GM21786 (cell line): ENCODE data around the gene GPSM3.
A peak's percentile ranks its signal among the peaks of the same experiment; 100 is the strongest.
"Not testable (repeated sequence)": the region's sequence is repeated elsewhere in the genome, so short reads cannot be mapped to it uniquely, and the experiment has no call there.

ENCODE experiments used
- ATAC-seq: cut with Tn5 transposase; IDR thresholded peaks from one replicate; pipeline ENCODE4 v1.9.1; 2021; ENCODE audit not compliant: unreplicated experiment

GPSM3 gene, protein sequence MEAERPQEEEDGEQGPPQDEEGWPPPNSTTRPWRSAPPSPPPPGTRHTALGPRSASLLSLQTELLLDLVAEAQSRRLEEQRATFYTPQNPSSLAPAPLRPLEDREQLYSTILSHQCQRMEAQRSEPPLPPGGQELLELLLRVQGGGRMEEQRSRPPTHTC

DNA sequence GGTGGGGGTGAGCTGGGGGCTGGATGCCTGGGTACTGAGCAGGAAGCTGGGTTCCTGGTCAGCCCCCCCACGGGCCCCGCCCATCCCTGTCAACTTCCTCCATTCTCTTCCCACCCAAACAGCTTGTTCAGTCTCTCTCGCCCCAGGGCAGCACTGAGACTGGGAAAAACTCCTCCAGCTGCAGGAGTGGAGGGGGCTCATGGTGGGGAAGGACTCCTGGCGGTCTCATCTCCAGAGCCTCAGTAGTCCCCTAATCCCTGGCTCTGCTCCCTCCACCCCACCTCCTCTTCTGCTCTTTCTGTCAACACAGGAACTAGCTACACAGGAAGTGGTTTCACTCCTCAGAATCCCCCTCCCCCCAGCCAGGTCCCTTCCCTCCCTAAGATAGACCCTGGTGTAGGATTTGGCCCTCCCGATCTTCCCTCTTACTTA is at the start of gene GPSM3:
Gene GPSM3 (minus strand): TSS at position 36 of the 432 bp plus-strand sequence. CDS start 130 bp downstream, outside the sequence.
- ATAC-seq, result no peak

DNA sequence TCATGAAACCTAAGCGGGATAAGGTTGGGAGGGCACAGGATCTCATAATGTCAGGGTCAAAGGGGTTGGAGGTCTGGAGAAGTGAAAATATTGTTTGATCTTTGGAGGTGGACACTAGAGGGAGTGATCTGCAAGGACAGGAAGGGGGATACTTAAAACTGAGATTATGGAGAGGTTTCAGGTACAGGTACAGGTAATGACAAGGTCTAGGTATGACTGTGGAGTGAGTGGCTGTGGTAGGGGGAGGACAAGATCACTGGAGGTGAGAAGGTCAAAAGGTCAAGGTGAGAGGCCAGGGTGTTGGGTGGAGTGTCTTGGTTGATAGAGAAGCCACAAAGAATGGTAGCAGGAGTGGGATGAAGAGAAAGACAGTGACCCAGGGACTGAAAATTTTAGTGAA is 48.2 kb upstream of the GPSM3 start:
- ATAC-seq, result no peak

DNA sequence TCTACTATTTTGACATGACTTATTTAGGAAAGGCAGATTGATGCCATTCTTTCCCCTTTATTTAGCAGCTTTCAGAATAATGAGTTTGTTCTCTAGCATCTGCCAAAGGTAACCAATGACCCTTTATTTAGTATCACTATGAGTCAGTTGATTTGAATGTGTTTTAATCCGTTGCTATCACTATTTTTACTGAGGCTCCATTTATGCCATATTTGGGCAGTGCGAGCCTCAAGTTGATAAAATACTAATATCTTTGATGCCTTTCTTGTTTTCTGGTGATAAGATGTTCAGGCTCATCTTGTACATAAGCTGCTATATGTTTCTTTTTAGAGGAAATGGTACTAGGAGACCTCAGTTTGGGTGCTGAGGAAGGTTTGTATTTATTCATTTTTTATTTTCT is 47.0 kb upstream of the GPSM3 start:
- no peak for ATAC-seq

DNA sequence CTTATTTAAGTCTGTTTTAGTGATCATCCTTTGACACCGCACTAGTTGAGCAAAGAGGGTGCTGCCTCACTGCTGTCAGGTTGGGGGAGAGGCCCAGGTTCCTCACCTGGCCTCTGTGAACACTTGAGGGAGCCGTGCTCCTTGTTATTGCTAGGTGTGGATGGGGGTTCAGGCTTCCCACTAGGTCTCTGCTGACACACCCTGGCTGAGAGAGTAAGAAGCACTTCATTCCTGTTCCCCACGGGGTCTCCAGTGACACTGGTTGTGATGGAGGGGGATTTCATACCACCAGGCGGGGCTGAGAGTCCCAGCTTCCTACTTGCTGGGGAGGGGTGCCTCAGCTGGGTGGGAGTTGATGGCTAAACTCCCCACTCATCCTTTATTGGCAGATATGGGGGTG is 42.5 kb upstream of the GPSM3 start:
- ATAC-seq, result no peak

DNA sequence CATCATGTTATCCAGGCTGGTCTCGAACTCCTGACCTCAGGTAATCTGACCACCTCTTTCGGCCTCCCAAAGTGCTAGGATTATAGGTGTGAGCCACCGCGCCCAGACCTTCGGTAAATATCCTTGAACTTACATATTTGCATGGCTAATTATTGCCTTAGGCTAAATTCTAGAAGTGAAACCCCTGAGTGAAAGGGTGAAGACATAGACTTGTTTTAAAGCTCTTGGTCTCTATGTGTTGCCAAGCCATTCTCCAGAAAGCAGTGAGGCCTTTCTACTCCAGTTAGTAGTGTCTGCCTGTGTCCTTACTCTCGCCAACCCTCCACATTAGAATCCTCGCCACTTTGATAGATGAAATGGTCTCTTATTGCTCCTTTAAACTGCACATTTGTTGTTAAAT is 34.0 kb upstream of the GPSM3 start:
- ATAC-seq, result no peak

DNA sequence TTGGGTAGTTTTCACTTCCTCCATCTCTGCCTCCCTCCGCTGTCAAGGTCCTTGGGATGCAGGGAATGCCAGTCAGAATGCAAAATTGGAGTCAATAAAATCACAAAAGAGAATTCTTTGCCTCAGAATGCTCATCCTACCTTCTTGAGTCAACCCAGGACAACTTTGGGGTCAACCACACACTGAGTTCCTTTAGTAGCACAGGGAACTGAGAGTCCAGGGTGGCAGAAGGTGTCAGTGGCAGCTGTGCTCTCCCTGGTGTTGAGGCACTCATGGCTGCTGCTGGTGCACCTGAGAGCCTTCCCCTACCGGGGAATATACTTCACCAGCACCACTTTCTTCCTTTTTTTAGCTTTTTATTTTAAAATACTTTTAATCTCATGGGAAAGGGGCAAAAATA is 32.3 kb upstream of the GPSM3 start:
- ATAC-seq, result peak; percentile 65

DNA sequence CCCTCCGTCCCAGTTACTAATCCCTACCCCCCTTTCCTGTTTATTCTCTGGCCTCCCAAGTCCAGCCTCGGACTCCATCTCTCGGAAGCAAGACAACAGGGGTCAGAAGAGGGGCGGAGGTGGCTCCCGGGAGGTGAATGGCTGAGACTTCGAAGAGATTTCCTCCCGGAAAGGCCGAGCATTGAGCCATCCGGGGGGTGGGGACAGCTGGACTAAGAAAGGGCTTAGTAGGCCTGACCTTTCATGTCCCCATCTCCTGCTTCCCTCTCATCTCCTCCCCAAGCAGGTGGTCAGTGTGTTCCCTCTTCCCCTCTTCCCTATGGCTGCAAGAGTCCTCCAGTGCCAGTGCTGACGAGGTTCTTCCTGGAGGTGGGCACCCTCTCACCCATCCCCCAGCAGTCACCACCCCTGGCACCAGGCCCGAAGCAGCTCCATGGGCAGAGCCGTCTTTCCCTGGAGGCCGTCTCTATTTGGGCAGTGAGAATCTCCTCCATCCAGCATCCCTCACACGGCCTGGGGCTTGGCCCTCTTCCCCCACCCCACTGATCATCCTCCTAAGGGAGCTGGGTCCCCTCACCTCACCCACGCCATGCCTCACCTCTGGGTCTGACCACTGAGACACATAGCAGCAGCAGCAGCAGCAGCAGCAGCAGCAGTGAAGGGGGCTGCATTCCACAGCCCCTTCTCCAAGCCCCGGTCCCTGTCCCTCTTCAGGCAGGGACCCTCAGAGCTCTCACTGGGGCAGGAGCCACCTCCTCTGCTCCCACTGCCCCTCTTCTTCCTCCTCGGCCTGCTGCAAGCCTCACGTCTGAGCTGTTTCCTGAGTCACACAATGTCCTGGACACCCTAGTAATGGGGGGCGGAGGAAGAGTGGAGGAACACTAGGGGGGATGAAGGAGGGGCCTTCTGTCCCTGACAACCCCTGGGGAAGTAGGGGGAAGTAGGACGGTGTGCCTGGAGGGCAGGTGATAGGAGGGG is 31.1 kb upstream of the GPSM3 start, which contains the start of gene NOTCH4:
Gene NOTCH4 (minus strand): TSS at position 810 of the 978 bp plus-strand sequence. CDS start 139 bp downstream, at position 671.
- ATAC-seq, result no peak

DNA sequence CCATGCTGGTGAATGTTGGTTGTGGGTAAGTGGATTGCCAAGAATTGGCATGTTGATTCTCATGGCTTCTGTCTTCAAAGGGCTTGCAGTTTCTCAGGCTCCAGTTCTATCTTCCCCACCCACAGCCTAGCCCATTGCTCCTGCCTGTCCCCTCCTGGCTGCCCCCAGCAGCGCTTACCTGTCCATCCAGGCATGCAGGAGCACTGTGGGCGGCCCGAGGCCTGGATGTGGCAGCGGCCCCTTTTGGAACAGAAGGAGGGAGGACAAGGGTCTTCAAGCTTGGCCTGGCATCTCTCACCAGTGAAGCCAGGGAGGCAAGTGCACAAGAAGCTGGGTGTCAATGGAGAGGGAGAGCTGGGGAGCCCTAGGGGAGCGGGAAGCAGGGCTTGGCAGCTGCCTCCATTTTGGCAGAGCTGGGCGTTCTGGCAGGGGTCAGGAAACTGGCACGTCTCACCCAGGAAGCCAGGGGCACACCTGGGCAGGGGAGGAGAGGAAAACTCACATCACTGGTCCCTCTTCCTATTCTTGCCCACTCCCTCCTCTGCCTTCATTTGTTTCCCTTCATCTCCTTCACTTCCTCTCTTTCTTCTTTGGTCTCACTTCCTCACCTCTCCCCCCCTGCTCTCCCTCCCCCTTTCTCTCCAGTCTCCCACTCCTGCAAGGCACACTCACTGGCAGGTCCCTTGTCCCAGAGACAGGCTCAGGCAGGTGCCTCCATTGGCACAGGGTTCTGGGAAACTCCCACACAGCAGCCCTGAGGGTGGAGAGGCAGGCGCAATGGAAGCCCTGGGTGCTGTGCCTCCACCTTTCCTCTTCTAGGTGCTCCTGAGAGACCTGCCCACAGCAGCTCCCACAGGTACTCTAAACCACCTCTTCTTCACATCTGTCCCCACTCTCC is 30.1 kb upstream of the GPSM3 start:
- ATAC-seq, result no peak

DNA sequence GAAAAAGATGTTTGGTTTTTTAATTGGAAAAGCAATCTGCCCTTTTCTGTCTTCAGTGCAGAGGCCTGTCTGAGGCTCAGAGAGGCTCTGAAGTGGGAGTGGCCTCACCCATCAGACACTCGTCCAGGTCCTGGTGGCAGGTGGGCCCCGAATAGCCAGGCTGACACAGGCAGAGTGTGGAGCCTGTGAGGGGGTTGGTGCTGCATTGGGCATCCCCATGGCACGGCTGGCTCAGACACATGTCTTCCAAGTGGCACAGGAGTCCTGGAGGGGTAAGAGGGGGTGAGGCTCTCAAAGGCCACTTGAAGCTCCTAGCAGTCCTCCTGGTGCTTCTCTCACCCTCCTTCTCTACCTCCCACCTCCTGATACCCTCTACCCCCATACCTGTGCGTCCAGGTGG is 27.6 kb upstream of the GPSM3 start:
- no peak for ATAC-seq

DNA sequence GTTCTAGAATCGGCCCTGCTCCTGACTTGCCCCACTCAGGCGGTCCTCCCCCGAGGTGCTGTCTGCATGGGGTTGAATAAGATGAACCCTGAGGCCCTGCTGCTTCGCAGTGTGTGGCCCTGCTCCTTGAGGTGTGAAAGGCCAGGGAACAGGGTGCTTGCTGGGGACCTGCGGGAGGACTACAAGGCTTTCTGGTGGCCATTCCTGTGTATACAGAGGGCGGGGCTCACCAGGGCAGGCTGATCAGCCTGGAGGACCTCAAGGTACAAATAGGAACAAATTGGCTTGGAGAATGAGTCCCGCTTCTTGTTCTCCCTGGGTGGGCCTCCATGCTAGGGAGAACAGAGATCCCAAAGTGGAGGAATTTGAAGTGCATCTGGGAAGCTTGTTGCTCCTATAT is 25.7 kb upstream of the GPSM3 start:
- ATAC-seq, result no peak

DNA sequence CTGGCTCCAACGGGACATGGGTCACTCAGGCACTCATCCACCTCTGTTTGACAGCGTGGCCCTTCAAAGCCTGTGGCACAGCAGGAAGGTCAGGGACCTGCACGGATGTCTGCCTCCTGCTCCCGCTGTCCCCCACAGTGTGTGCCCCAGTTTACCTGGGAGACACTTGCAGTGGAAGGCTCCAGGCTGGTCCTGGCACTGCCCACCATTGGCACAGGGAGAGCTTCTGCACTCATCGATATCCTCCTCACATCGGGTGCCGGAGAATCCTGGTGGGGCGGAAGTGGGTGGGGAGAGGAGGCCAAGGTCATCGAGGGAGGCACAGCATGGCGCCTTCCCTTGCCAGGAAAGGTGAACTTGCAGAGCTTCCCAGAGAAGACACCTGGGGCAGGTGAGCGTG is 24.6 kb upstream of the GPSM3 start:
- ATAC-seq, result no peak

DNA sequence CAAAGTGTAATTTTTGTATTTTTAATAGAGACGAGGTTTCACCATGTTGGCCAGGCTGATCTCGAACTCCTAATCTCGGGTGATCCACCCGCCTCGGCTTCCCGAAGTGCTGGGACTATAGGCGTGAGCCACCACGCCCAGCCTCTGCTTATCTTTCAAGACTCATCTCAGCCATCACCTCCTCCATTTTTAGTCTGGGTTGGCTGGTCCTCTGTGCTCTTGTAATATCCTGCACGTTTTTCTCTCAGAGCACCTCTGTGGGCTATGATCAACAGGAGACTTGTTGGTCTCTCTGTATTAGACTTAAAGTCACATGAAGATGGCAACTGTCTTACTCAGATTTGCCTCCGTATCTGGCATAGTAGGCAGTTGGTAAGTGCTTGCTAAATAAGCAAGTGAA is 23.8 kb upstream of the GPSM3 start:
- no peak for ATAC-seq

DNA sequence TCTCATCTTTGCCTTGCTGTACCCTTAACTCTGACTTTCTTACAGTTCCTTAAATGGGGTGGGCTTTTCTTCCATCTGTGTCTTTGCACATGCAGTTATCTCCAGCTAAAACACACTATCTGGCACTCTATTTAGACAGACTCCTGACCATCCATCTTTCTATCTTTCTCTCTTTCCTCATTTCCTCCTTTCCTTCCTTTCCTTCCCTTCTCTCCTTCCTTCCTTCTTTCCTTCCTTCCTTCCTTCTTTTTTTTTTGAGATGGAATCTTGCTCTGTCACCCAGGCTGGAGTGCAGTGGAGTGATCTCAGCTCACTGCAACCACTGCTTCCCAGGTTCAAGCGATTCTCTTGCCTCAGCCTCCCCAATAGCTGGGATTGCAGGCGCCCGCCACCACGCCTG is 23.2 kb upstream of the GPSM3 start:
- no peak for ATAC-seq

DNA sequence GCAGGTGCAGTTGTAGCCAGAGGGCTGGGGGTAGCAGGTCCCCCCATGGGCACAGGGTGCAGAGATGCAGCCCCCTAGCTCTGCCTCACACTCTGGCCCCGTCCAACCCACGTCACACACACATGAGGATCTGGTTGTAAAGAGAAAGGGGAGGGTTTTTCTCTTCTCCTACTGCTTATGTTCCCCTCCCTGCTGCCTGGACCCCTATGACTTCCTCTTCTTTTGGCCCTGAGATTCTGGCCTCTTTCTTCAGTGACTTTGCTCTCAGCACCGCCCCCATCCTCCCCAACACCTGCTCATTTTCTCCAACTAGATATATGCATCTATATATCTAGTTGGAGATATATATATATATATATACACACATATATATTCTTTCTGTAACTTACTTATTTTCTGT is 21.7 kb upstream of the GPSM3 start:
- ATAC-seq, result no peak

DNA sequence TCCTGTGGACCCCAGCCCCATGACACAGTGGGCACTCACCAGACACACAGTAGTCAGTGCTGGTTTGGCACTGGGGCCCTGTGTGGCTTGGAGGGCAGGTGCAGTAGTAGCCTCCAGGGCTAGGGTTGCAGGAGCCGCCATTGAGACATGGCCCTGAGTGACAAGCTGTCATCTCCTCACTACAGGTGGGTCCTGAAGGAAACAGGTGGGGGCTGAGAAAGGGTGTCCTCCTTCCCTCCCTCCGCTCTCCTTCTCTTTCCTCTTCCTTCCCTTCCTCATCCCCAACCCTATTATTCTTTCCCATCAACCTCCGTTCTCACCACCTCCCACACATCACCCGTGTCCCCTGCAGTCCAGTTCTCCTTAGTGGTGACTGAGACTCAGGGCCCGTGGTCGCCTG is 21.2 kb upstream of the GPSM3 start:
- no peak for ATAC-seq

DNA sequence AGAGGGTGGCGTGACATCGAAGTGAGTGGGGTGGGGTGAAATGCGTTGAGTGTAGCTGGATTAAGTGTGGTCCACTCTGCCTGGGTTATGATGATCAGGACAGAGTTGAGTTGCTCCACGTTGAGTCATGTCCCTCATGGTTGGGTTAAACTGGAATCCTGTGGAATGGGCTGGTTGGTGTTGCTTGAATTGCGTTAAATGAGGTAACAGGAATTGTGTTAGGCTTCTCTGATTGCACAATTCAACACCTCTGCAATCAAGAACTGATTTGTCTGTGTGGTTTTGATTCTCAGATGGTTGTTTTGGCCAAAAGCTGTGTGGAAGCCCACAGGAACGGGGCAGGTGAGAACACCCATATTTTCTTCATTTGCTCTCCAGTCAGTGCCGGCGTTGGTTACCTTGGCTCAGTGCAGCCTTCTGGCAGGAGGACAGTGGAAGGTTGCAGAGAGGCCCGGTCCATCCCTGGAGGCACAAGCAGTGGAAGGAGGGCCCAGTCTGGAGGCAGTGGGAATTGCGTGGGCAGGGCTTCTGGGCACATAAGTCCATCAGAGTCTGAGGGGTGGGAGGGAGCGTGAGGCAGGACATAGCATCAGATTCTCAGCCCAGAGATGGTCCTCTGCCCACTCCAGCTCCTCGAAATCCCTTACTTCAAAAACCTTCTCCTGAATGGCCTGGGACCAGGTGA is 19.8 kb upstream of the GPSM3 start:
- ATAC-seq, result no peak

DNA sequence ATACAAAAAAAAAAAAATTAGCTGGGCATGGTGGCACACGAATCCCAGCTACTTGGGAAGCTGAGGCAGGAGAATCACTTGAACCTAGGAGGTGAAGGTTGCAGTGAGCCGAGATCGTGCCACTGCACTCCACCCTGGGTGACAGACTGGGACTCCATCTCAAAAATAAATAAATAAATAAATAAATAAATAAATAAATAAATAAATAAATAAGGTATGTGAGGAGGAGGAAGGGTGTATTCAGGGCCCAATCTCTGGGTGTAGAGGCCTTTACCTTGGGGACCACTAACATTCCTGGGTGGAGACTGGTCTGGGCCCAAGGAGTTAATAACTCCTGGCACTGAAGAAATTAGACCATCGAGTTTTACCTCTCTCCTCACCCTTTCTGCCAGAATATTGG is 19.0 kb upstream of the GPSM3 start:
- ATAC-seq, result not testable (repeated sequence)

DNA sequence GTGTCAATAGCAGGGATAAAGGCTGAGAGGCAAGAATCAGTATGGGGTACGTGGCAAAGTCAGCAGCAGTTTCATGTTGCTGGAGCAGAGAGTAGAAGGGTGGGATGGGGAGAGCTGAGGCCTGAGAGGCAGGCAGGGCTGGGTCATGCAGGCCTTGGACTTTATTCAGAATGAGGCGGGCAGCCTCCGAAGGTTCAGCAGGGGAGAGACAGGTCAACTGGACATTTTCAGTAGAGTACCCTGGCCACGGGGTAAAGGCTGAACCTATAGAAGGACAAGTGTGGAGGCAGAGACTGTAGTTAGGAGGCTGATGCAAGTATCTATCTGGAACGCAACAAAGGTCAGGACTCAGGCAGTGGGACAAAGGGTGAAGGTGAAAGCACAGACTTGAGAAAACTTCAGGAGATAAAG is 17.8 kb upstream of the GPSM3 start:
- ATAC-seq, result no peak

DNA sequence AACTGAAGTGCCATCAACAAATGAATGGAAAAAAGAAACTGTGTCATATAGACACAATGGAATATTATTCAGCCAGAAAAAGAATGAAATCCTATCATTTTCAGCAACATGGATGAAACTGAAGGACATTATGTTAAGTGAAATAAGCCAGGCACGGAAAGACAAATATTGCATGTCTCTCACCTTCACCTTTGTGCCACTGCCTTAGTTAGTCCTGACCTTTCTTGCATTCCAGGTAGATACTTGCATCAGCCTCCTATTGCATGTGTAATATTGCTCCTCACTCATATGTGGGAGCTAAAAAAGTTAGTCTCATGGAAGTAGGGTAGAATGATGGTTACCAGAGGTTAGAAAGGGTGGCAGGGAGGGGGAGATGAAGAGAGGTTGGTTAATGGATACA is 16.6 kb upstream of the GPSM3 start:
- ATAC-seq, result no peak

DNA sequence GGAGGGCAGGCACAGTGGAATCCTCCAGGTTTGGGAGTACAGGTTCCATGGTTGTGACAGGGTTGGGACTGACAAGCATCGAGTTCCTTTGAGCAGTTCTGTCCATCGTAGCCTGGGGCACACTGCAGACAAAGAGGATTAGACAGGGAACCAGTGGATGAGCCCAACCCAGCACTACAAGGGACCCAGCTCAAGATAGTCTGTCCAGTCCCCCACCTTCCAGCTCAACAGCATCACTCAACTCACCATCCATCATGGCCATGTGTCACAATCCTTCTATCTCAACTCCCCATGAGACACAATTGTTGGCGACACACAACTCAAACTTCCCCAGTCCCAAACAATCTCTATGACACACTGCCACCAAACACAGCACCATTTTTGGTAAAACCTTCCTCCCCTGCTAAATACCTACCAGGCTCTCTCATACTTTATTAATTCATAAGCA is 11.8 kb upstream of the GPSM3 start:
- no peak for ATAC-seq
